GM23248 (cell line): Measurements from ENCODE around the gene TWF2. TPM values are rescaled to one million over a fixed set of nuclear protein-coding genes. Genes with fewer than 3 reads are reported as not detected.
A peak's percentile ranks its signal among the peaks of the same experiment; 100 is the strongest.

Source experiments
- DNase-seq: peaks from one replicate; pipeline ENCODE4 v3.0.0-alpha.2; 2015
- H2AFZ ChIP-seq: fragments of 200-600 bp; sonication (generic); 2 replicates; pipeline ENCODE4 v1.6.1; 2016; ENCODE audit warnings: antibody characterized with exemption
- H3F3A ChIP-seq: fragments of 200-600 bp; sonication (generic); 2 replicates; pipeline ENCODE4 v1.6.1; 2016; ENCODE audit warnings: mild to moderate bottlenecking, antibody characterized with exemption, mixed run types; ENCODE audit not compliant: insufficient read depth
- H3K27ac ChIP-seq: fragments of 200-600 bp; sonication (generic); 2 replicates; pipeline ENCODE4 v1.5.1; 2016; ENCODE audit warnings: mild to moderate bottlenecking
- H3K27me3 ChIP-seq: fragments of 200-600 bp; sonication (generic); replicated peaks from 2 replicates; pipeline ENCODE4 v1.6.1; 2016; ENCODE audit warnings: mild to moderate bottlenecking; ENCODE audit not compliant: insufficient read depth
- H3K36me3 ChIP-seq: fragments of 200-600 bp; sonication (generic); 2 replicates; pipeline ENCODE4 v1.6.1; 2016; ENCODE audit warnings: low read depth, mild to moderate bottlenecking
- H3K4me1 ChIP-seq: fragments of 200-600 bp; sonication (generic); 2 replicates; pipeline ENCODE4 v1.6.1; 2016; ENCODE audit warnings: mild to moderate bottlenecking; ENCODE audit not compliant: insufficient read depth
- H3K4me2 ChIP-seq: fragments of 200-600 bp; sonication (generic); one replicate; pipeline ENCODE4 v1.6.1; 2016; ENCODE audit warnings: mild to moderate bottlenecking; ENCODE audit not compliant: unreplicated experiment
- H3K4me3 ChIP-seq: fragments of 200-600 bp; sonication (generic); 2 replicates; pipeline ENCODE4 v1.5.1; 2016; ENCODE audit warnings: mild to moderate bottlenecking
- H3K79me2 ChIP-seq: fragments of 200-600 bp; sonication (generic); 2 replicates; pipeline ENCODE4 v1.6.1; 2016; ENCODE audit warnings: mild to moderate bottlenecking; ENCODE audit not compliant: insufficient read depth
- H3K9ac ChIP-seq: fragments of 200-600 bp; sonication (generic); 2 replicates; pipeline ENCODE4 v1.6.1; 2016; ENCODE audit warnings: mild to moderate bottlenecking
- H3K9me2 ChIP-seq: fragments of 200-600 bp; sonication (generic); 2 replicates; pipeline ENCODE4 v1.6.1; 2016; ENCODE audit warnings: mixed run types, mild to moderate bottlenecking, moderate library complexity; ENCODE audit not compliant: insufficient read depth
- H3K9me3 ChIP-seq: fragments of 200-600 bp; sonication (generic); one replicate; pipeline ENCODE4 v1.6.1; 2017; ENCODE audit warnings: low read depth
- H4K20me1 ChIP-seq: fragments of 200-600 bp; sonication (generic); 2 replicates; pipeline ENCODE4 v1.6.0; 2016; ENCODE audit not compliant: insufficient read depth
- EZH2 ChIP-seq: fragments of 200-600 bp; sonication (generic); IDR thresholded peaks from 2 replicates; pipeline ENCODE4 v1.6.1; 2018; ENCODE audit warnings: antibody characterized with exemption, mild to moderate bottlenecking; ENCODE audit not compliant: insufficient read depth, poor library complexity, severe bottlenecking
- EZH2phosphoT487 ChIP-seq: fragments of 200-600 bp; sonication (generic); IDR thresholded peaks from 2 replicates; pipeline ENCODE4 v1.6.1; 2018; ENCODE audit warnings: antibody characterized with exemption, moderate library complexity, mild to moderate bottlenecking, low read depth; ENCODE audit not compliant: insufficient read depth
- WGBS, 2 experiments: methylation state at CpG; one replicate each; pipeline ENCODE4 v1.1.6; 2015 to 2017; ENCODE audit warnings: low lambda C conversion rate in 2 of 2, low coverage in 1 of 2; ENCODE audit errors: missing lambda C conversion rate in 2 of 2; 5-methylcytosine and 5-hydroxymethylcytosine counted together
- in situ Hi-C: fragments of 300-500 bp; cut with MboI; formaldehyde crosslinking; loops from 2 replicates; pipeline ENCODE4 v1.15.0; 2020
- polyA plus RNA-seq: library from polyadenylated mRNA; unstranded; fragments of >200 nt; fragmentation: Nextera tagmentation; extraction: Ambion mirVana; gene quantifications from 2 replicates; pipeline ENCODE4 v1.2.1, GENCODE V29; 2016
- total RNA-seq: library from RNA; depleted of rRNA; stranded (reverse); fragments of >200 nt; shearing (Covaris generic); gene quantifications from 2 replicates; pipeline ENCODE4 v1.2.3, GENCODE V29; 2014

The TWF2 gene
- total and polyA plus RNA-seq, 2 experiments from 2014 or later, result 95.1 to 137 TPM

DNA sequence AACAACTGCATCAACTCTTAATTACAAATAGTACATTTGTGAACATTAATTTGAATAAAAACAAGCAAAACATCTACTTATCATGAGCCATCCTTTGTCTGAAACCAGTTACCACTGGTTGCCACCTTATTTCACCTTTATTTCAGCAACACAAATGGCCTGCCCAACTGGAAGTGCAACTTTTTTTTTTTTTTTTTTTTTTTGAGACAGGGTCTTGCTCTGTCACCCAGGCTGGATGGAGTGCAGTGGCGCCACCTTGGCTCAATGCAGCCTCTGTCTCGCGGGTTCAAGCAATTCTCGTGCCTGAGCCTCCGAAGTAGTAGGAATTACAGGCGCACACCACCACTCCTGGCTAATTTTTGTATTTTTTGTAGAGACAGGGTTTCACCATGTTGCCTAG is 26.4 kb upstream of the TWF2 start:
- H3K9me3 ChIP-seq, result no peaks in the 10 kb centered on the region
- H3K9ac ChIP-seq, result no peak overlapping the region
- peaks cover 100% of the 10 kb centered on the region for H3K79me2 ChIP-seq
- peaks cover 5% of the 10 kb centered on the region; the same call in 1 of the 2 replicates for H4K20me1 ChIP-seq
- peaks cover 30% of the 10 kb centered on the region for H3F3A ChIP-seq
- H3K27me3 ChIP-seq, result no peaks in the 10 kb centered on the region
- no peak for TF ChIP-seq EZH2
- no peak for TF ChIP-seq EZH2phosphoT487
- peaks cover 9% of the 10 kb centered on the region for H3K4me1 ChIP-seq
- no peaks in the 10 kb centered on the region for H3K9me2 ChIP-seq
- 95 to 99% methylated on average over 6 of the region's 6 CpGs for WGBS, 2 experiments
- no peak overlapping the region for H3K4me3 ChIP-seq
- no peak overlapping the region for H2AFZ ChIP-seq
- in situ Hi-C loops, result no loop called here
- no peak overlapping the region for H3K4me2 ChIP-seq
- H3K27ac ChIP-seq, result no peak overlapping the region
- no peak for DNase-seq
- peaks cover 77% of the 10 kb centered on the region for H3K36me3 ChIP-seq

DNA sequence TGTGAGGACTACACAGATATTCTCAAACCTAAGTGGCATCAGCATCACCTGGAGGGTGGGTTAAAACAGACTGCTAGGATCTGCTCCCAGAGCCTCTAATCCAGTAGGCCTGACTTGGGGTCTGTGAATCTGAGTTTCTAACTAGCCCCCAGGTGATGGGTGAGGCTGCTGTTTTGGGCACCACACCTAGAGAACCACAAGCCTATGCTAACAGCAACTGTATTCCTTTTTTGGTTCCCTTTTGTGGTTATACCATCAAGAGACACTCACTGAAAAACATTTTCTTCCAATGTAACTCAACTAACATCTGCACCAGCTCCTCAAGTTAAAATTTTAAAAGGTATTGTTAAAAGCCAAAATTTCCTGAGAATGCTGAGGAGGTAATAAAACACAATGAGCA is 23.5 kb upstream of the TWF2 start:
- DNase-seq, result no peak
- H4K20me1 ChIP-seq, result no peaks in the 10 kb centered on the region; the same call in 1 of the 2 replicates
- H3K4me1 ChIP-seq, result peaks cover 10% of the 10 kb centered on the region
- H3K79me2 ChIP-seq, result peaks cover 99% of the 10 kb centered on the region
- no peak overlapping the region for H3K27ac ChIP-seq
- no peaks in the 10 kb centered on the region for H3K27me3 ChIP-seq
- no peak overlapping the region for H3K4me3 ChIP-seq
- in situ Hi-C loops, result no loop called here
- peaks cover 79% of the 10 kb centered on the region for H3K36me3 ChIP-seq
- H3K4me2 ChIP-seq, result no peak overlapping the region
- H3K9me2 ChIP-seq, result no peaks in the 10 kb centered on the region
- H3F3A ChIP-seq, result peaks cover 46% of the 10 kb centered on the region
- no peak overlapping the region for H3K9ac ChIP-seq
- no peak overlapping the region for H2AFZ ChIP-seq
- H3K9me3 ChIP-seq, result no peaks in the 10 kb centered on the region
- TF ChIP-seq EZH2phosphoT487, result no peak
- no peak for TF ChIP-seq EZH2

DNA sequence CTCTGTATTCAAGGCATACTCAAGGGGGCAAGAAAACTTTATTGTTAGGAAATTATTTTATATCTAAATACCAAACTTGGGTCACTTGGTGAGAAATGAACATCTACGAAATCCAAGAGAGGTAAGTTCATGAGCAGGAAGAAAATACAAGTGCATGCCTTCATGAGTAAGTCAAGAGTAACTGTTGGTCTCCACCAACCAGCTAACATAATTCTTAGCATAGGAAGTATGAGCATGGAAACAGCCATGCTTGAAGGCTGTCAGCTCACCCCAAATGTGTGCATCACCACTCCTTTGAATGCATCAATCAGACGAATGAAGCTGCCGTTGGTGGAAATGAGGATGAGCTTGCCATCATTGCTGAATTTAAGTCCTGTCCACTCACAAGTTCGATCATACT is 20.5 kb upstream of the TWF2 start:
- Histone ChIP-seq H3K4me3 (no peak overlapping the region), H3K9me3 (no peaks in the 10 kb centered on the region), H4K20me1 (no peaks in the 10 kb centered on the region; the same call in 1 of the 2 replicates), H2AFZ (no peak overlapping the region), H3K27me3 (no peaks in the 10 kb centered on the region), H3F3A (peaks cover 61% of the 10 kb centered on the region), H3K36me3 (peaks cover 83% of the 10 kb centered on the region), H3K4me1 (peaks cover 10% of the 10 kb centered on the region), H3K27ac (peak overlapping the region; percentile 57; the same call in 1 of the 2 replicates), H3K9ac (no peak overlapping the region; the same call in 1 of the 2 replicates), H3K79me2 (peaks cover 98% of the 10 kb centered on the region), H3K9me2 (no peaks in the 10 kb centered on the region), H3K4me2 (no peak overlapping the region)
- in situ Hi-C loops, result no loop called here
- no peak for DNase-seq
- WGBS, 2 experiments, result 76 to 82% methylated on average over 4 of the region's 4 CpGs
- no peak for TF ChIP-seq EZH2
- TF ChIP-seq EZH2phosphoT487, result no peak

- in situ Hi-C loops, result no loop called here
- Histone ChIP-seq H3K27ac (peak overlapping the region; percentile 57), H3K9me2 (no peaks in the 10 kb centered on the region), H3K36me3 (peaks cover 86% of the 10 kb centered on the region), H3K79me2 (peaks cover 98% of the 10 kb centered on the region), H3K4me3 (no peak overlapping the region), H3K9me3 (no peaks in the 10 kb centered on the region), H3K27me3 (no peaks in the 10 kb centered on the region), H2AFZ (no peak overlapping the region), H3K4me2 (no peak overlapping the region), H3K9ac (peak overlapping the region; percentile 26; the same call in 1 of the 2 replicates), H4K20me1 (no peaks in the 10 kb centered on the region; the same call in 1 of the 2 replicates), H3K4me1 (peaks cover 10% of the 10 kb centered on the region), H3F3A (peaks cover 65% of the 10 kb centered on the region)
- TF ChIP-seq EZH2 (no peak), EZH2phosphoT487 (no peak)
- 48 to 58% methylated on average over 1 of the region's 1 CpG for WGBS, 2 experiments
- DNase-seq, result peak; percentile 62
Measured at GRCh38 chr3:52259035-52259434, 20.1 kb upstream of the TWF2 start.

DNA sequence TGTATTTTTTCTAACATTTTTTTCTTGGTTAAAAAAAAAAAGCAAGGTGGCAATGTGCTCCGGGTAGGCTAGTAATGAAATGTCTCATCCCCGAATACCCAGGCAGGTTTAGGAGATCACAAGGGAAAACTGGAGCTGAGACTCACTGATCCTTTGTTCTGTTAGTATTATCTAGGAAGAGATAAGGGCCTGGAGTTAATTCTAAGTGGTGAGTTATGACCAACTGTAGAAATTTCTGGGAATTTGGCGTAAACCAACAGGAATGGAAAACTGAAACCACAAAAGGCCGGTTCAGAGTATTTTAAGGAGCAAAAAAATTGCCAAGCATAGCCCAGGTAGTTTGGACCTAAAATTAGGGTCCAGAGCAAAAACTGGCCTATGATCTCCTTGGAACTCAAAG is 19.0 kb upstream of the TWF2 start:
- peaks cover 96% of the 10 kb centered on the region for H3K79me2 ChIP-seq
- in situ Hi-C loops, result no loop called here
- 67 to 73% methylated on average over 4 of the region's 4 CpGs for WGBS, 2 experiments

More for the DNA sequence above, 19.0 kb upstream of the TWF2 start:
- TF ChIP-seq EZH2phosphoT487 (no peak), EZH2 (no peak)
- H3K27ac ChIP-seq, result no peak overlapping the region
- no peaks in the 10 kb centered on the region for H3K9me3 ChIP-seq
- peaks cover 17% of the 10 kb centered on the region for H3K4me1 ChIP-seq
- H2AFZ ChIP-seq, result no peak overlapping the region
- H4K20me1 ChIP-seq, result no peaks in the 10 kb centered on the region; the same call in 1 of the 2 replicates
- H3K36me3 ChIP-seq, result peaks cover 82% of the 10 kb centered on the region
- H3K9me2 ChIP-seq, result no peaks in the 10 kb centered on the region
- no peak overlapping the region for H3K4me2 ChIP-seq
- H3K4me3 ChIP-seq, result no peak overlapping the region
- no peak for DNase-seq
- H3K9ac ChIP-seq, result no peak overlapping the region
- no peaks in the 10 kb centered on the region for H3K27me3 ChIP-seq
- H3F3A ChIP-seq, result peaks cover 72% of the 10 kb centered on the region
